HT1080 (cell line): ENCODE results near the gene NSDHL. TPM values are rescaled to one million over a fixed set of nuclear protein-coding genes. Genes with fewer than 3 reads are reported as not detected.
A peak's percentile ranks its signal among the peaks of the same experiment; 100 is the strongest.
"Not testable (repeated sequence)": the region's sequence is repeated elsewhere in the genome, so short reads cannot be mapped to it uniquely, and the experiment has no call there.

Experiments used
- DNase-seq: peaks from one replicate; pipeline ENCODE4 v3.0.0-alpha.2; 2015; ENCODE audit warnings: low read depth
- total RNA-seq: library from RNA; depleted of rRNA; stranded (reverse); fragments of >200 nt; shearing (Covaris generic); gene quantifications from 2 replicates; pipeline ENCODE4 v1.2.3, GENCODE V29; 2014; rRNA removed

The NSDHL gene
- total RNA-seq, 1 experiment from 2014 or later = 43.2 TPM

GRCh38 chrX:152910018-152910417, 79.2 kb downstream of the NSDHL start:
- not testable (repeated sequence) for DNase-seq

- DNase-seq = no peak
Observed at GRCh38 chrX:152912106-152912505, 81.2 kb downstream of the NSDHL start.

DNA sequence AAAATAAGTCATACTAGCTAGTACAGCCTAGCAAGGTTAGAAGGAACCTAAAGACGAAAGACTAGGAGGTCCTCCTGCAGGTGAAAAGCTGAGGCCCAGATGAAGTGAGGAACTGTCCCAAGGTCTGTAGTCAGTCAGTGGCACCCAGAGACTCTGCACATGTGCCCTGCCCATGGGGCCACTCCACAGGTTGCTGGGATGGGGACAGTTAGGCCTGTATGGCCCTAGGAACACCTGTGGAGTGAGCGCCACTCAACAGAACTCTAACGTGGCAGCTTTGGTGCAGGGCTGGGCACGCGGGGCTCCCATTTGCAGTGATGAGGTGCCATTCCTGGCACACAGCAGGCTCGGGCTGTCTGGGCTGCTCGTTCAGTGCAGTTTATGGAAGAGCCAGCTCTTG, 81.8 kb downstream of the NSDHL start:
- no peak for DNase-seq

GRCh38 chrX:152913346-152913745, 82.5 kb downstream of the NSDHL start:
- DNase-seq = no peak

DNA sequence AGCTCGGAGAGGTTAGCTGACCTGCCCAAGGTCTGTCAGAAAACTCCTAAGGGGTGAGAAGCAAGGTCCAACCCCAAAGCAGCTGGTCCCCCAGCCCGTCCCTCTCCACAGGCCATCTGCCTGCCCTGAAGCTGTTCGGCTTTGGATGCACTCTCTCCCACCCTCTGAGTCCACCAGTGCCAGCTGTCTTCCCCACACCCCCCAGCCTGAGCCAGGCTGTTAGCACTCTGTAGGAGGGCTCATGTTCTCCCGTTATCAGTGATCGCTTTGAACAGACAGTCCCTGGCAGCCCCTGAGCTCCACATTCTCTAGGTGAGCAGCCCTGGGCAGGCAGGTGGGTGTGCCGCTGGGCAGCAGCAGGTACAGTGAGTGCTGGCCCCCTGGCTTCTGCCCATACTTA, 83.0 kb downstream of the NSDHL start:
- DNase-seq = no peak

- peak; percentile 53 for DNase-seq
Observed at GRCh38 chrX:152915541-152916241, 84.8 kb downstream of the NSDHL start.

GRCh38 chrX:152917656-152918579, 87.1 kb downstream of the NSDHL start:
- DNase-seq = no peak

DNA sequence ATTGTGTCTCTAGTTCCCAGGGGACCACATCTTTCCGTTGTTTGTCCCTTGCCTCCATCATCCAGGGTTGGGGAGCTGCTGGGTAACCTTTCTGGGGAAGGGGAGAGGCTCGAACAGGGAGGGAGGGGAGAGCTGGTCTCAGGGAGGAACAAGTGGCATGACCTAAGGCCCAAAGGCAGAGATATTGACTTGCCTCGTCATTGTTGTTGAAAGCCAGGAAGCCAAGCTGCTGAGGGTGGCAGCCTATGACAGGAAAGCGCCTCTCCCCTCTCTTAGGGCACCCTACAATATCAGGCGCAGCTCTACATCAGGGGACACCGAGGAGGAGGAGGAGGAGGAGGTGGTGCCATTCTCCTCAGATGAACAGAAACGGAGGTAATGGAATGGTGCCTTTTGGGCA, 87.8 kb downstream of the NSDHL start:
- DNase-seq = no peak

Other genes with a start within 250 kb of the NSDHL start
- gene GABRQ, start 193.2 kb upstream of the NSDHL start, total RNA-seq = not detected in 2 replicates
- 216 and 247 TPM in 2 replicates for gene MAGEA3, start 132.3 kb upstream of the NSDHL start, total RNA-seq
- gene CSAG2, start 121.8 kb upstream of the NSDHL start, total RNA-seq = 2.9 and 6.1 TPM in 2 replicates
- gene MAGEA2B, start 116.4 kb upstream of the NSDHL start, total RNA-seq = 18.4 and 30.0 TPM in 2 replicates
- 63.8 and 71.6 TPM in 2 replicates for gene CSAG1, start 97.3 kb upstream of the NSDHL start, total RNA-seq
- gene MAGEA12, start 97.3 kb upstream of the NSDHL start, total RNA-seq = 142 and 151 TPM in 2 replicates
- gene MAGEA2, start 77.2 kb upstream of the NSDHL start, total RNA-seq = 87.1 and 93.8 TPM in 2 replicates
- 2.3 and 2.6 TPM in 2 replicates for gene CSAG3, start 71.8 kb upstream of the NSDHL start, total RNA-seq
- 208 and 228 TPM in 2 replicates for gene MAGEA6, start 61.4 kb upstream of the NSDHL start, total RNA-seq
- gene CETN2, start 306 bp upstream of the NSDHL start, total RNA-seq = 19.4 and 21.0 TPM in 2 replicates
- gene ZNF185, start 67.0 kb downstream of the NSDHL start, total RNA-seq = 12.2 and 16.2 TPM in 2 replicates
- not detected in 2 replicates for gene PNMA5, start 163.1 kb downstream of the NSDHL start, total RNA-seq
- 0.03 and 0.07 TPM in 2 replicates for gene PNMA3, start 225.4 kb downstream of the NSDHL start, total RNA-seq
- gene PNMA6A, start 241.4 kb downstream of the NSDHL start, total RNA-seq = 0.26 TPM in 1 of 2 replicates, not detected in the other